K562 (cell line): Measurements from ENCODE around the gene CMTM4.

ENCODE experiments used
- ATF1 ChIP-seq, 2 experiments: fragments of 450-650 bp in 1 of 2; IDR thresholded peaks; 2 replicates each; pipeline ENCODE4 v1.6.1; 2016; ENCODE audit warnings: missing compliant biosample characterization in 1 of 2, missing genetic modification characterization in 1 of 2
- BHLHE40 ChIP-seq: IDR thresholded peaks from 2 replicates; pipeline ENCODE4 v1.6.1; 2011; ENCODE audit warnings: low read length, improper control_type of control experiment
- CTCF ChIP-seq, 3 experiments: IDR thresholded peaks in 2 of 3; conservative IDR thresholded peaks in 1 of 3; 2 replicates each; pipeline ENCODE4 v1.5.1; 2011 to 2012; ENCODE audit warnings: low read length in 3 of 3, mild to moderate bottlenecking in 3 of 3, control low read depth in 2 of 3, improper control_type of control experiment in 1 of 3, inconsistent platforms in 1 of 3, low read depth in 1 of 3, mixed read lengths in 1 of 3, moderate library complexity in 1 of 3; ENCODE audit not compliant: insufficient read depth in 2 of 3
- ETV5 ChIP-seq: sonication (generic); formaldehyde crosslinking; IDR thresholded peaks from 2 replicates; pipeline ENCODE4 v1.4.0; 2020; ENCODE audit warnings: low read depth, mild to moderate bottlenecking, missing genetic modification reagents
- MTA1 ChIP-seq: fragments of 450-650 bp; IDR thresholded peaks from 2 replicates; pipeline ENCODE4 v1.6.1; 2017; ENCODE audit warnings: borderline replicate concordance
- SAFB2 ChIP-seq: fragments of 200-400 bp; formaldehyde crosslinking; IDR thresholded peaks from 2 replicates; pipeline ENCODE4 v1.6.1; 2018; ENCODE audit warnings: borderline replicate concordance, low read length, low read depth, moderate library complexity; ENCODE audit not compliant: severe bottlenecking
- SMC3 ChIP-seq: conservative IDR thresholded peaks from 2 replicates; pipeline ENCODE4 v1.6.1; 2011; ENCODE audit warnings: low read depth, low read length, improper control_type of control experiment; ENCODE audit not compliant: insufficient read depth
- TCF3 ChIP-seq: sonication (generic); formaldehyde crosslinking; IDR thresholded peaks from 2 replicates; pipeline ENCODE4 v1.4.0; 2020; ENCODE audit warnings: mild to moderate bottlenecking, missing genetic modification reagents
- TOE1 ChIP-seq, 2 experiments: fragments of 450-650 bp in 1 of 2; sonication (generic) in 1 of 2; formaldehyde crosslinking in 1 of 2; IDR thresholded peaks; 2 replicates each; pipeline versions ENCODE4 v1.7.1 to v1.8.0; 2016 to 2022; ENCODE audit warnings: borderline replicate concordance in 2 of 2, mild to moderate bottlenecking in 2 of 2, antibody characterized with exemption in 1 of 2, inconsistent platforms in 1 of 2, low read depth in 1 of 2, missing genetic modification reagents in 1 of 2, moderate library complexity in 1 of 2
- ZNF282 ChIP-seq: sonication (generic); formaldehyde crosslinking; IDR thresholded peaks from 2 replicates; pipeline ENCODE4 v1.8.1; 2023; ENCODE audit warnings: missing genetic modification reagents

GRCh38 chr16:66576296-66576695, 120.2 kb downstream of the CMTM4 start:
- TF ChIP-seq ATF1 (CRISPR knock-in tag; IDR thresholded peaks at IDR 0.05) (no peak), ATF1 (tag; IDR thresholded peaks at IDR 0.05) (no peak), SMC3 (no peak), CTCF (IDR thresholded peaks at IDR 0.05 in 2 of 3, conservative IDR thresholded peaks at IDR 0.05 in 1 of 3; ENCODE audit: insufficient read depth in 2 of 3, low read depth in 1 of 3, low read length in 3 of 3) (no peak), TOE1 (IDR thresholded peaks at IDR 0.05; ENCODE audit: borderline replicate concordance) (no peak), TOE1 (CRISPR knock-in tag; IDR thresholded peaks at IDR 0.05; ENCODE audit: borderline replicate concordance, low read depth) (no peak), MTA1 (no peak), ZNF282 (CRISPR knock-in tag) (no peak), ETV5 (CRISPR knock-in tag) (no peak), BHLHE40 (no peak), SAFB2 (no peak), TCF3 (no peak)
